ENCODE data around the gene LGALS1.
A peak's percentile ranks its signal among the peaks of the same experiment; 100 is the strongest.
"Not testable (repeated sequence)": the region's sequence is repeated elsewhere in the genome, so short reads cannot be mapped to it uniquely, and the experiment has no call there.

LGALS1 gene

GRCh38 chr22:37690407-37690806, 15.0 kb downstream of the LGALS1 start:
- DNase-seq (ENCODE audit: low read depth): no peak

GRCh38 chr22:37690901-37691504, 15.6 kb downstream of the LGALS1 start:
- no peak for DNase-seq (ENCODE audit: low read depth)

- DNase-seq (ENCODE audit: low read depth): no peak
Observed at GRCh38 chr22:37692627-37693285, 17.3 kb downstream of the LGALS1 start.

- DNase-seq (ENCODE audit: low read depth): not testable (repeated sequence)
Observed at GRCh38 chr22:37694131-37694530, 18.7 kb downstream of the LGALS1 start.

GRCh38 chr22:37696260-37696656, 20.8 kb downstream of the LGALS1 start:
- not testable (repeated sequence) for DNase-seq (ENCODE audit: low read depth)

- peak; percentile 67 for DNase-seq (ENCODE audit: low read depth)
Observed at GRCh38 chr22:37696657-37697537, 21.5 kb downstream of the LGALS1 start, which contains the start of gene TRIOBP. Gene TRIOBP, plus strand, starts transcription at chr22:37697048. Its CDS starts 4,318 bp downstream, at chr22:37701366.

- no peak for DNase-seq (ENCODE audit: low read depth)
Observed at GRCh38 chr22:37697538-37697835, 22.1 kb downstream of the LGALS1 start.

- DNase-seq (ENCODE audit: low read depth): no peak
Observed at GRCh38 chr22:37701141-37701786, 25.8 kb downstream of the LGALS1 start.

- no peak for DNase-seq (ENCODE audit: low read depth)
Observed at GRCh38 chr22:37703906-37704305, 28.5 kb downstream of the LGALS1 start.

- no peak for DNase-seq (ENCODE audit: low read depth)
Observed at GRCh38 chr22:37704645-37705044, 29.2 kb downstream of the LGALS1 start.

GRCh38 chr22:37705205-37705604, 29.8 kb downstream of the LGALS1 start:
- no peak for DNase-seq (ENCODE audit: low read depth)

GRCh38 chr22:37708580-37709444, 33.4 kb downstream of the LGALS1 start:
- DNase-seq (ENCODE audit: low read depth): no peak

- no peak for DNase-seq (ENCODE audit: low read depth)
Observed at GRCh38 chr22:37709445-37709765, 34.0 kb downstream of the LGALS1 start.

- DNase-seq (ENCODE audit: low read depth): no peak
Observed at GRCh38 chr22:37710675-37711074, 35.2 kb downstream of the LGALS1 start.

- DNase-seq (ENCODE audit: low read depth): no peak
Observed at GRCh38 chr22:37711490-37711889, 36.1 kb downstream of the LGALS1 start.

- no peak for DNase-seq (ENCODE audit: low read depth)
Observed at GRCh38 chr22:37713761-37714160, 38.3 kb downstream of the LGALS1 start.

- DNase-seq (ENCODE audit: low read depth): no peak
Observed at GRCh38 chr22:37714634-37715033, 39.2 kb downstream of the LGALS1 start.

GRCh38 chr22:37715760-37716159, 40.3 kb downstream of the LGALS1 start:
- DNase-seq (ENCODE audit: low read depth): no peak

- no peak for DNase-seq (ENCODE audit: low read depth)
Observed at GRCh38 chr22:37716708-37717107, 41.3 kb downstream of the LGALS1 start.

- DNase-seq (ENCODE audit: low read depth): not testable (repeated sequence)
Observed at GRCh38 chr22:37717235-37717634, 41.8 kb downstream of the LGALS1 start.

GRCh38 chr22:37717746-37718305, 42.4 kb downstream of the LGALS1 start:
- not testable (repeated sequence) for DNase-seq (ENCODE audit: low read depth)
